SK-N-MC (cell line): ENCODE measurements around the gene LINGO4.

ENCODE experiments used
- DNase-seq: peaks from one replicate; pipeline ENCODE4 v3.0.0-alpha.2; 2011; ENCODE audit warnings: low read depth, low spot score
- H3K27ac ChIP-seq: fragments of 200-600 bp; sonication (generic); 2 replicates; pipeline ENCODE4 v1.5.1; 2016; ENCODE audit warnings: mixed run types
- H3K36me3 ChIP-seq: fragments of 200-600 bp; sonication (generic); 2 replicates; pipeline ENCODE4 v1.6.1; 2017; ENCODE audit warnings: antibody characterized with exemption, low read length, mixed read lengths; ENCODE audit not compliant: insufficient read depth
- H3K4me3 ChIP-seq: fragments of 200-600 bp; sonication (generic); 2 replicates; pipeline ENCODE4 v1.5.1; 2016
- H3K9ac ChIP-seq: fragments of 200-600 bp; sonication (generic); 2 replicates; pipeline ENCODE4 v1.8.0; 2017; ENCODE audit warnings: mixed run types, mixed read lengths; ENCODE audit not compliant: insufficient read length
- H3K9me3 ChIP-seq: fragments of 200-600 bp; sonication (generic); 2 replicates; pipeline ENCODE4 v1.6.1; 2017; ENCODE audit warnings: low read depth, mild to moderate bottlenecking, antibody characterized with exemption, low read length, moderate library complexity, mixed read lengths
- EZH2 ChIP-seq: fragments of 200-600 bp; sonication (generic); IDR thresholded peaks from one replicate; pipeline ENCODE4 v1.6.1; 2017; ENCODE audit warnings: antibody characterized with exemption
- FOXP2 ChIP-seq: optimal IDR thresholded peaks from 2 replicates; pipeline ENCODE3; 2011; ENCODE audit warnings: mild to moderate bottlenecking, moderate library complexity; ENCODE audit not compliant: insufficient read depth; ENCODE audit errors: extremely low read length, control extremely low read depth
- POLR2AphosphoS5 ChIP-seq: IDR thresholded peaks from 2 replicates; pipeline ENCODE4 v1.6.1; 2012; ENCODE audit warnings: mild to moderate bottlenecking, low read depth, low read length, borderline replicate concordance

The LINGO4 gene

GRCh38 chr1:151814426-151814825, 9.2 kb upstream of the LINGO4 start:
- H3K4me3 ChIP-seq: no peak overlapping the region
- no peaks in the 10 kb centered on the region for H3K36me3 ChIP-seq
- no peaks in the 10 kb centered on the region for H3K9me3 ChIP-seq
- no peak for DNase-seq
- TF ChIP-seq FOXP2 (no peak), EZH2 (no peak), POLR2AphosphoS5 (no peak)
- H3K9ac ChIP-seq: no peak overlapping the region
- no peak overlapping the region for H3K27ac ChIP-seq

DNA sequence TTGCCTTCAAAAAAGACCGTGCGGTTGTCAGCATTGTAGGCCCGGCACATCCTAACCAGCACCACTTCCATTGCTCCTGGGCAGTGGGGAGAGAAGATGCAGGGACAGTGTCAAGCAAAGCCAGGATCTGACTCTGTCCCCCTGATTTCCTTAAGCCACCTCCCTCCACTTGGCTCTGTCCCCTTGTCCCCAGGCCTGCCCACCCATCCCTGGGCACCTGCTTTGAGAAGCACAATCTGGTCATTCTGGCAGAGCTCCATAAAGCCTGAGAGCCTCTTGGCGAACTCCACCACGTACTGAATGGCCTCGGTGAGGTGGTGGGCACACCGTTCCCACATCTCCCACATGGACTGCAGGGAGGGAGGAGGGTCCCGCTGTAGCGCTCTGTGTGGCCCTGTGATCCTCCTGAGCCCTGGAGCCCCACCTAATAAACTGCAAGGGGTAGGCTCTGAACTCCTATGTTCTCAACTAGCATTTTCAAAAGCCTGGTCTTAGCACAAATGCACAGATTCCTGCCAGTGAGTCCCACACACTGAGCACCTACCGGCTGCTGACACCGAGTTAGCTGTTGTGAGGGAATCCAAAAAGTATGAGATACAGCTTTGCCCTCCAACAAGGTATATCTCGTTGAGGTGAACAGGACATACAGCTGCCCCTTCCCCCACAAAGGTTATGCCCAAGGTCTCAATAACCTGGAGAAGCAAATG, 8.2 kb upstream of the LINGO4 start:
- Histone ChIP-seq H3K4me3 (no peak overlapping the region), H3K9ac (no peak overlapping the region), H3K36me3 (no peaks in the 10 kb centered on the region), H3K27ac (no peak overlapping the region), H3K9me3 (no peaks in the 10 kb centered on the region)
- no peak for DNase-seq
- TF ChIP-seq POLR2AphosphoS5 (no peak), FOXP2 (no peak), EZH2 (no peak)

DNA sequence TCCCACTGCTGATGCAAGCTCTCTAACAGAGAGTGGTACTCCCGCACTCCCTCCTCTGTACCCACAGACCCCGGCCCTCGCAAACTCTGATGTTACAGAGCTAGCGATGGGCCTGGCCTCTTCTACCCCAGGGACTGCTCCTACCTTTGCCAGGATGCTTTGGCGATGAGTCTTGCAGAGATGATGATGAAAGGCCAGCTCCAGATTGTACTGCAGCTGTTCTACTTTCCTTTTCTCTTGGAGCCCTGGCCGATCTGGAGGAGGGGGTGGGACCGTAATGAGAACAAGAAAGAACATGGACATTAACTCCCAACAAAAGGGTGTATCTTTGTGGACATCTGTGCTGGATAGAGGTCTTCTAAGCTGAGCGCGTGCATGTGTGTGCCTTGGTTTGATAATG, 6.0 kb upstream of the LINGO4 start:
- Histone ChIP-seq H3K9me3 (no peaks in the 10 kb centered on the region), H3K36me3 (no peaks in the 10 kb centered on the region), H3K4me3 (no peak overlapping the region), H3K27ac (no peak overlapping the region), H3K9ac (no peak overlapping the region)
- DNase-seq: no peak
- TF ChIP-seq EZH2: no peak
- no peak for TF ChIP-seq FOXP2
- TF ChIP-seq POLR2AphosphoS5: no peak

DNA sequence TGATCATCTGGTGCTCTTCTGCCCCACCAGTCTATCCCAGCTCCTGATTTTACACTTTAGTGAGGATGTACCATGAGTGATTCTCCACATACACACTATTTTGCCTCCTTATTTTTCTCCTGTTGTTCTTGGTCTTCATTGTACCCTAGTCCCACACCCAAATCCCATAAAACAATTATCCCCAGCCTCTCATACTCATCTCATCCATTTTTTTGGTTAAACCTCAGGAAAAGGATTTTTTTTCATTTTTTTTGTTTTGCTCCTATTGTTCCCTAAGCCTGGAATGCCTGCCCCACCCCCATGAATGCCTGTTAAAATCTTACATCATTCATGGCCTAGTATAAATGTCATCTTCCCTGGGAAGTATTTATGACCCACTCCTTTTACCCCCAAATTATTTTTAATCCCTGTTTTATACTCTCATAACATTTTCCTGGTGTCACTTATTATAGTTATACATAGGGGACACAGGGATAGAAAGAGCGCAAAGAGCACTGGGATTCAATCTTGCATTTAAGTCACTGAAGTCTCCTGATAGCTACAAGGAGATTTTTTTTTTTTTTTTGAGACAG, 4.9 kb upstream of the LINGO4 start:
- H3K9me3 ChIP-seq: no peaks in the 10 kb centered on the region
- H3K4me3 ChIP-seq: no peak overlapping the region
- no peaks in the 10 kb centered on the region for H3K36me3 ChIP-seq
- H3K27ac ChIP-seq: no peak overlapping the region
- no peak overlapping the region for H3K9ac ChIP-seq
- no peak for DNase-seq
- TF ChIP-seq EZH2 (no peak), FOXP2 (no peak), POLR2AphosphoS5 (no peak)

DNA sequence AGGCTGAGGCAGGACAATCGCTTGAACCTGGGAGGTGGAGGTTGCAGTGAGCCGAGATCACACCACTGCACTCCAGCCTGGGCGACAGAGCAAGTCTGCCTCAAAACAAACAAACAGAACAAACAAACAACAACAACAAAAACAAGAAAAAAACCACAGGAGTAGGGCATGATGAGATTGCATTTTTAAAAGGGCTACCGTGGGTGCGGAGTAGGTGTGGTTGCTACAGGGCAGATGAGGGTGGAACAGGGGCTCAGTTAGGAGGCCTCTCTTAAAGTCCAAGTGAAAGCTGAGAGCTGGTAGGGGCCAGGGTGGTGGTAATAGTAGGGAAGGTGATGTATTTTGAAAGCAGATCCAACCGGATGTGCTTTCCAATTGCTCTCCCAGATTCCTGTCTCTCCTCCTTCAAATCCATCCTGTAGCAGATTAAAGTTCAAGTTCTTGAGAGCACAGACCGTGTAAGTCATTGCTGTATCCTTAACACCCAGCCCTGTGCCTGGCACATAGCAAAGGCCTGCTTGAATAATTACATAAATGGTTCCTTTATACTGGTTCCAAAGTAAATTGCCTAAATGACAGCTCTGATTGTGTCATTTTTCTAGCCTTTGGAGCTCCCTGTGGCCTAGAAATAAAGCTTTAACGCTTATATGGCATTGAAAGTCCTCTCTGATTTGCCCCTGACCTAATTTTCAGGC, 4.2 kb upstream of the LINGO4 start:
- TF ChIP-seq FOXP2: no peak
- TF ChIP-seq EZH2: no peak
- no peak for TF ChIP-seq POLR2AphosphoS5
- H3K27ac ChIP-seq: no peak overlapping the region
- no peaks in the 10 kb centered on the region for H3K36me3 ChIP-seq
- no peak for DNase-seq
- H3K9ac ChIP-seq: no peak overlapping the region
- no peaks in the 10 kb centered on the region for H3K9me3 ChIP-seq
- no peak overlapping the region for H3K4me3 ChIP-seq

- no peak overlapping the region for H3K9ac ChIP-seq
- DNase-seq: no peak
- no peaks in the 10 kb centered on the region for H3K9me3 ChIP-seq
- TF ChIP-seq FOXP2 (no peak), EZH2 (no peak), POLR2AphosphoS5 (no peak)
- H3K27ac ChIP-seq: no peak overlapping the region
- H3K36me3 ChIP-seq: no peaks in the 10 kb centered on the region
- no peak overlapping the region for H3K4me3 ChIP-seq
These were observed 2.5 kb upstream of the LINGO4 start for GRCh38 chr1:151807766-151808165.

GRCh38 chr1:151807131-151807530, 1.9 kb upstream of the LINGO4 start:
- no peak for TF ChIP-seq FOXP2
- TF ChIP-seq POLR2AphosphoS5: no peak
- no peak for TF ChIP-seq EZH2
- Histone ChIP-seq H3K9ac (no peak overlapping the region), H3K36me3 (no peaks in the 10 kb centered on the region), H3K4me3 (no peak overlapping the region), H3K27ac (no peak overlapping the region), H3K9me3 (no peaks in the 10 kb centered on the region)
- DNase-seq: no peak

DNA sequence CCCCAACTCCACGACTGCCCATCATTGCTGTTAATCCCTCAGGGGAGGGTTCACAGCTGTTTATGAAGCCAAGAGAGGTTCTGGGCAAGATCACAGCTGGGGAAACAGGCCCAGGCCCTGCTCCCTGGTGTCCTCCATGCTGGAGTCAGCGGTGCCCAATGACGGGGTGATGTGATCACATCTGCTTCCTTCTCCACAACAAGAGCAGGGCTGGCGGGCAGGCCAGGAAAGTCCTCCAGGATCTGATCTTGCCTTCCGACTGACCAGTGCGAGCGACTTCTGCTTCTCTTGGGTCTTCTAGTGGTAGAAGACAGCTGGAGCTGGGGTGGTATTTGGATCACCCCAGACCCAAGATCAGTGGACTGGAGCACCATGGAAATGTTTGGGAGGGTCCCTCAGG, 951 bp upstream of the LINGO4 start:
- TF ChIP-seq POLR2AphosphoS5 (no peak), EZH2 (no peak), FOXP2 (no peak)
- Histone ChIP-seq H3K4me3 (no peak overlapping the region), H3K9ac (no peak overlapping the region), H3K36me3 (no peaks in the 10 kb centered on the region), H3K9me3 (no peaks in the 10 kb centered on the region), H3K27ac (no peak overlapping the region)
- DNase-seq: no peak
